Measurements from ENCODE around the gene MICU2. TPM values are rescaled to one million over a fixed set of nuclear protein-coding genes. Genes with fewer than 3 reads are reported as not detected.

MICU2 gene
- total RNA-seq, 2 experiments from 2014 or later, result 25.4 to 28.4 TPM

DNA sequence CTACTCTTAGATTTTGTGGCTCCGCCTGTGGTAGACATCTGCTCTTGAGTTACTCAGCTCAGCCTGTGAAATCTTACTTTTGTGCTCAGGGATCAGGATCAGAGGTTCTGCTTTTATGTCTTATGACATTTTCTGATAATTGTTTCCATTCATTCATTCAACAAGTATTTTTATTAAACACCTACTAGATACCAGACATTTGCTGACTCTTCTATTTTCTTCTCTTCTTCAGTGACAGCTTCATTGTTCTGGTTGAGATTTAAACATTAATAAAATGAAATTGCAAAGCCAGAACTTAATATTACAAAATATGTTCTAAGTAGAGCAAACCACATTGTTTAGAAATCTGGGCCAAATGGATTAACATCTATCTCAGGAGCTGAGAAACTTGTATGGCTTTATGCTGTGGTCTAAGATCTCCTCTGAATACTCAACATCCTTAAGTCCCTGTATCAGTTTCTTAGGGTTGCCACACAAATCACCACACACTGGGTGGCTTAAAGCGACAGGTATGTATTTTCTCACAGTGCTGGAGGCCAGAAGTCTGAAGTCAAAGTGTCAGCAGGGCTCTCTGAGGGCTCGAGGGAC, 15.8 kb upstream of the MICU2 start:
- Mint-ChIP-seq H3K27ac (no peak overlapping the region), H3K27me3 (peaks cover 24% of the 10 kb centered on the region), H3K4me3 (no peak overlapping the region)

DNA sequence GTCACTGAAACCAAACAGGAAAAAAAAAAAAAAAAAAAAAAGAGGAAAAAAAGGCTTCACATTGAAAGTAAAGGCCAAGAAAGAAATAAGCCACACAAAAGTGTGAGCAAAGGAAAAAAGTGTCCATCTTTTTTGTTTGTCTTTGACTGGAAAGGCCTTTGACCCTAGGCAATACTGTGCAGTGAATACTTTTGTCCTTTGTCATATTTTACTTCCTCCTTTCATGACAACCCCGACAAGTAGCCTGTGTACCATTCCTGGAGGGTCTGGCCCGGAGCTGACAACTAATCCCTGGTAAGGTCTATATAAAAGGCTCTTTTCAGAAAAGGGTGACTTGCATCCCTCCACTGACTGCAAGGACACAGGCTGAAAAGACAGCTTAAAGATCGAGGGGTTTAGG, 12.9 kb upstream of the MICU2 start:
- Histone ChIP-seq H3K27me3 (ENCODE audit: control insufficient read depth in 1 of 2, insufficient read depth in 2 of 2, low read length in 2 of 2) (peaks cover 10 to 13% of the 10 kb centered on the region in 2 experiments), H3K4me1 (ENCODE audit: insufficient read depth, low read length) (no peaks in the 10 kb centered on the region), H3K36me3 (ENCODE audit: insufficient read depth, low read length) (no peaks in the 10 kb centered on the region), H3K9me3 (ENCODE audit: control insufficient read depth in 1 of 2, insufficient read depth in 1 of 2, low read length in 2 of 2) (no peaks in the 10 kb centered on the region), H3K4me3 (ENCODE audit: low read length) (no peak overlapping the region), H3K27ac (ENCODE audit: low read depth in 1 of 2, low read length in 2 of 2) (no peak overlapping the region)
- no peaks in the 10 kb centered on the region for H3K9me3 Mint-ChIP-seq
- intact Hi-C loops (cut with DNase I, micrococcal nuclease), result no loop called here
- H3K27me3 Mint-ChIP-seq, result peaks cover 30% of the 10 kb centered on the region
- no peaks in the 10 kb centered on the region for H3K36me3 Mint-ChIP-seq (ENCODE audit: low read depth)
- H3K27ac Mint-ChIP-seq, result no peak overlapping the region
- TF ChIP-seq, protein P1, sequence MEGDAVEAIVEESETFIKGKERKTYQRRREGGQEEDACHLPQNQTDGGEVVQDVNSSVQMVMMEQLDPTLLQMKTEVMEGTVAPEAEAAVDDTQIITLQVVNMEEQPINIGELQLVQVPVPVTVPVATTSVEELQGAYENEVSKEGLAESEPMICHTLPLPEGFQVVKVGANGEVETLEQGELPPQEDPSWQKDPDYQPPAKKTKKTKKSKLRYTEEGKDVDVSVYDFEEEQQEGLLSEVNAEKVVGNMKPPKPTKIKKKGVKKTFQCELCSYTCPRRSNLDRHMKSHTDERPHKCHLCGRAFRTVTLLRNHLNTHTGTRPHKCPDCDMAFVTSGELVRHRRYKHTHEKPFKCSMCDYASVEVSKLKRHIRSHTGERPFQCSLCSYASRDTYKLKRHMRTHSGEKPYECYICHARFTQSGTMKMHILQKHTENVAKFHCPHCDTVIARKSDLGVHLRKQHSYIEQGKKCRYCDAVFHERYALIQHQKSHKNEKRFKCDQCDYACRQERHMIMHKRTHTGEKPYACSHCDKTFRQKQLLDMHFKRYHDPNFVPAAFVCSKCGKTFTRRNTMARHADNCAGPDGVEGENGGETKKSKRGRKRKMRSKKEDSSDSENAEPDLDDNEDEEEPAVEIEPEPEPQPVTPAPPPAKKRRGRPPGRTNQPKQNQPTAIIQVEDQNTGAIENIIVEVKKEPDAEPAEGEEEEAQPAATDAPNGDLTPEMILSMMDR (IDR thresholded peaks at IDR 0.05), result no peak
- no peaks in the 10 kb centered on the region for H3K4me1 Mint-ChIP-seq (ENCODE audit: low read depth)
- CTCF ChIA-PET, result interaction anchor here (1.2 kb wide), 1 partner anchor 21 kb away, joined by 3 read pairs; no protein-coding TSS in a partner anchor
- H3K4me3 Mint-ChIP-seq, result no peak overlapping the region
- POLR2A ChIA-PET, result interaction anchor here (1.2 kb wide), 1 partner anchor 13 kb away, joined by 4 read pairs; the partner anchor contains the start of gene MICU2
- ATAC-seq (ENCODE audit: poor library complexity), result no peak
- no peak for DNase-seq

More for the DNA sequence above, 15.8 kb upstream of the MICU2 start:
- Histone ChIP-seq H3K4me3 (ENCODE audit: low read length) (no peak overlapping the region), H3K27ac (ENCODE audit: low read depth in 1 of 2, low read length in 2 of 2) (no peak overlapping the region), H3K27me3 (ENCODE audit: control insufficient read depth in 1 of 2, insufficient read depth in 2 of 2, low read length in 2 of 2) (peaks cover 6 to 10% of the 10 kb centered on the region in 2 experiments), H3K36me3 (ENCODE audit: insufficient read depth, low read length) (no peaks in the 10 kb centered on the region), H3K9me3 (ENCODE audit: control insufficient read depth in 1 of 2, insufficient read depth in 1 of 2, low read length in 2 of 2) (no peaks in the 10 kb centered on the region), H3K4me1 (ENCODE audit: insufficient read depth, low read length) (no peaks in the 10 kb centered on the region)
- intact Hi-C loops (cut with DNase I, micrococcal nuclease), result no loop called here
- no peak for DNase-seq
- H3K9me3 Mint-ChIP-seq, result no peaks in the 10 kb centered on the region
- ChIA-PET POLR2A (no interaction called here), CTCF (interaction anchor here (1.4 kb wide), 1 partner anchor 19 kb away, joined by 3 read pairs; no protein-coding TSS in a partner anchor)
- ATAC-seq (ENCODE audit: poor library complexity), result no peak
- TF ChIP-seq, protein P1 (IDR thresholded peaks at IDR 0.05), result no peak
- no peaks in the 10 kb centered on the region for H3K4me1 Mint-ChIP-seq (ENCODE audit: low read depth)
- no peaks in the 10 kb centered on the region for H3K36me3 Mint-ChIP-seq (ENCODE audit: low read depth)

DNA sequence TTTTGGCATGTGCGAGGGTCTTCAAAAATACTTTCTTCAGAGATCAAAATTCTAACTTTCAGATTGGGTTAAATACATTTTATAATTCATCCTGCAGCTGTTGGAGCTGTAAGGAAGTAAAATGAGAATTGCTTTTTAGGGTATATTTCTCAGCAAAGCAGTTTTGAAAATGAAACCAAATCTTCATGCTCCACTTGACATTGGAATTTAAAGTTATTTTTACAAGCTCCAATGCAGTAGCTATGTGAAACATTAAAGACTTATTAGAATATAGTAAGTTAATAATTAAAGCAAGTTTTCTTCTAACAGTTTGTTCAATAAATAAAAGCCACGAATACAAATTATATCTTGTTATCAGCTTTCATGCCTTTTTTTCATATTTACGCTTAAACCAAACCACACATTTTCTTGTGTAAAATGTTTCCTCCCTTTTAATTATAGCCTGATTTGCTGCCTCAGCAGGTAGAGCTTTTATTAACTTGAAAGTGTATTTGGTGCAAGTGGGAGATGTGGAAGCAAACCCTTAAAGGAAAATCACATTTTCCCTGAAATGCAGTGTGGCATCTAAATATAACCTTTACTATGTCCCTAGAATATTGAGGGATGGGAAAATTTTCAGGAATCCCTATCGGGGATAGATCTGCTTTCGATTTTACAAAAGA, 12.4 kb upstream of the MICU2 start:
- no peak overlapping the region for H3K27ac Mint-ChIP-seq

More for the DNA sequence above, 12.4 kb upstream of the MICU2 start:
- no peaks in the 10 kb centered on the region for H3K9me3 Mint-ChIP-seq
- H3K4me1 ChIP-seq (ENCODE audit: insufficient read depth, low read length), result no peaks in the 10 kb centered on the region
- ChIA-PET POLR2A (interaction anchor here (1.2 to 1.4 kb wide), 2 partner anchors 12 to 13 kb away, joined by 4 to 5 read pairs; partner anchors contain the start of gene MICU2), CTCF (no interaction called here)
- no peaks in the 10 kb centered on the region for H3K9me3 ChIP-seq (ENCODE audit: control insufficient read depth in 1 of 2, insufficient read depth in 1 of 2, low read length in 2 of 2)
- no peaks in the 10 kb centered on the region for H3K36me3 Mint-ChIP-seq (ENCODE audit: low read depth)
- DNase-seq (no peak), ATAC-seq (ENCODE audit: poor library complexity) (no peak)
- no peak overlapping the region for H3K27ac ChIP-seq (ENCODE audit: low read depth in 1 of 2, low read length in 2 of 2)
- H3K36me3 ChIP-seq (ENCODE audit: insufficient read depth, low read length), result no peaks in the 10 kb centered on the region
- H3K4me3 Mint-ChIP-seq, result no peak overlapping the region
- H3K27me3 Mint-ChIP-seq, result peaks cover 32% of the 10 kb centered on the region
- H3K4me3 ChIP-seq (ENCODE audit: low read length), result no peak overlapping the region
- no peaks in the 10 kb centered on the region for H3K4me1 Mint-ChIP-seq (ENCODE audit: low read depth)
- H3K27me3 ChIP-seq (ENCODE audit: control insufficient read depth in 1 of 2, insufficient read depth in 2 of 2, low read length in 2 of 2), result peaks cover 10 to 13% of the 10 kb centered on the region in 2 experiments
- TF ChIP-seq, protein P1 (IDR thresholded peaks at IDR 0.05), result no peak
- intact Hi-C loops (cut with DNase I, micrococcal nuclease), result no loop called here

Measured in CD4-positive, alpha-beta T cell (primary cell).